GM10847 (cell line): ENCODE data around the gene SRSF2.

Experiments
- POLR2A ChIP-seq: IDR thresholded peaks from 2 replicates; pipeline ENCODE4 v1.6.1; 2011; ENCODE audit not compliant: insufficient read length; ENCODE audit errors: extremely low read depth

The SRSF2 gene

DNA sequence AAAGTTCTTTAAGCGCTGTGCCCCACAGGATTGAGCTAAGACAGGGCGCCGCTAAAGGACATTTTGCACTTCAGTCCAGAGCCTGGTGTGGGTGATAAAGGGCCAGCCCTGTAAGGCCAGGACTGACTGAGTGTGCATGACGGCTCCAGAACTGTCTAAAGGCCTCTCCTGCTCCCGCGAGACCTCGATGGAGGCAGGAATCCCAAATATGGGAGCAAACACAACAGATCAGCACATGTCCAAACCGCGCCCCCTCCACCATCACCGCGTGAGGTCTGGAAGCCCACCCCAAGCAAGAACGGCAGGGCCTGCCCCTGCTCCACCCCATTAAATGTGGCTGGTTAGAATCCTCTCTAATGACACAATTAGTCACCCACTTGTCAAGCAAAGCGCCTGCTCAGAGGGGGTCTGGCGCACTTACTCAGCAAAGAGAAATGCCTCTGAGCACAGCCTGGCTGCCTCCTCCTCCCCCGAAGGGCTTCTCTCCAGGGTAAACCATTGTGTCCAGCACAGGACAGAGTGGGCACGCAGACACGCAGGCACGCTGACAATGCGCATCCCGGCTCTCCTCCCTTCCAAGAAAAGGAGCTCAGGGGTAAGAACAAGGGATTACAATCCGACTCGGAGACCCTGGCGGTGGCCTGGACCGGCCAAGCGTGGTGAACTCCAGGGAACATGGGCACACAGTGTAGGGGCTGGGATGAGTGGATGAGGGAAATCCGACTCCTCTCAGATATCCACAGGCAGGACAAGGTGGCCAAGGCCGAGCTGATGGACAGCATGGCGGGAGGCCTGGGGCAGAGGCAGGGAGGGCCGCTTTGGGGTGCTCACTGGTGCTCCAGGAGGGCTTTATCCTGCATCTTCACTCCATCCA lies 27.8 kb downstream of the SRSF2 start:
- TF ChIP-seq POLR2A: no peak

GRCh38 chr17:76707985-76708807 lies 28.9 kb downstream of the SRSF2 start:
- no peak for TF ChIP-seq POLR2A

GRCh38 chr17:76706817-76707216 lies 30.3 kb downstream of the SRSF2 start:
- no peak for TF ChIP-seq POLR2A

GRCh38 chr17:76704805-76705204 lies 32.3 kb downstream of the SRSF2 start:
- no peak for TF ChIP-seq POLR2A

DNA sequence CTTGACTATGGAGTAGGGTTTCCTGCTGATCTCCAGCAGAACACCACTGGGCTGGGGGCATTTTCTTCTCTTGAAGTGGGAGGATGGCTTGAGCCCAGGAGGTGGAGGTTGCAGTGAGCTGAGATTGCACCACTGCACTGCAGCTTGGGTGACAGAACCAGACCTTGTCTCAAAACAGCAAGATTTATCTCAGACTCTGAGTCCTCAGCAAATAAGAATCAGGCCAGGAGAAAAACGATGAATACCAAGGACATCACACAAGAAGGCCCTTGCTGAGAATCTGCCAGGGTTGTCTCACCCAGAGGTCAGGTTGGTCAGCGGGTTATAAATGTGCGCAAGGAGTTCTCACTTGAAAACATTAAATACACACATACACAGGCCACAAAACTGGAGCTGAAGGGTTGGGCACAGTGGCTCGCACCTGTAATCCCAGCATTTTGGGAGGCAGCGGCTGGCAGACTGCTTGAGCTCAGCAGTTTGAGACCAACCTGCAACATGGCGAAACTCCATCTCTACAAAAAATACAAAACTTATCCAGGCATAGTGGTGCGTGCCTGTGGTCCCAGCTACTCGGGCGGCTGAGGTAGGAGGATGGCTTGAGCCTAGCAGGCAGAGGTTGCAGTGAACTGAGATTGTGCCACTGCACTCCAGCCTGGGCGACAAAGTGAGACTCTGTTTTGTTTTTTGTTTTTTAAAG lies 34.0 kb downstream of the SRSF2 start:
- no peak for TF ChIP-seq POLR2A

- TF ChIP-seq POLR2A: no peak
These were observed 35.1 kb downstream of the SRSF2 start for GRCh38 chr17:76702076-76702475.

DNA sequence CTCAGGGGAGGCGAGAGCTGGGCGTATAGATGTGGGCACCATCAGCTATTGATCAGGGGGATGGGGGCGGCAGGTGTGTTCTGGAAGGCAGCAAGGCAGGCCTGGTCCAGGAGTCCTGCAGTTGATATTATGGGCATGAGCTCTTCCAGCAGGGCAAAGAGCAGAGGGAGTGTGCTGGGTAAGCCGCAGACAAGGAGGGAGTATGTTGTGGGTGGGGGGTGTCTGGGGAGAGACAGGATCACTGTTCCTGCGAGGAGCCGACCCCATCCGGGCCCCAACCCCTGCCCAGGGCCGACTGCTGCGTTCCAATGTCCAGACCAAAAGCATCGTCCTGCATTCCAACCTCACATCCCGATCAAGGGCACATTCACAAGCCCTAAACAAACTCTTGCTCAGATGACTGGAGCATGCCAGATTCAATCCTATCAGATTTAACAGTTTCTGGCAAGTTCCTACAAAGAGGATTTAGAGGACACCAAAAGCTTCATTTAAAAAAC lies 35.6 kb downstream of the SRSF2 start:
- no peak for TF ChIP-seq POLR2A

DNA sequence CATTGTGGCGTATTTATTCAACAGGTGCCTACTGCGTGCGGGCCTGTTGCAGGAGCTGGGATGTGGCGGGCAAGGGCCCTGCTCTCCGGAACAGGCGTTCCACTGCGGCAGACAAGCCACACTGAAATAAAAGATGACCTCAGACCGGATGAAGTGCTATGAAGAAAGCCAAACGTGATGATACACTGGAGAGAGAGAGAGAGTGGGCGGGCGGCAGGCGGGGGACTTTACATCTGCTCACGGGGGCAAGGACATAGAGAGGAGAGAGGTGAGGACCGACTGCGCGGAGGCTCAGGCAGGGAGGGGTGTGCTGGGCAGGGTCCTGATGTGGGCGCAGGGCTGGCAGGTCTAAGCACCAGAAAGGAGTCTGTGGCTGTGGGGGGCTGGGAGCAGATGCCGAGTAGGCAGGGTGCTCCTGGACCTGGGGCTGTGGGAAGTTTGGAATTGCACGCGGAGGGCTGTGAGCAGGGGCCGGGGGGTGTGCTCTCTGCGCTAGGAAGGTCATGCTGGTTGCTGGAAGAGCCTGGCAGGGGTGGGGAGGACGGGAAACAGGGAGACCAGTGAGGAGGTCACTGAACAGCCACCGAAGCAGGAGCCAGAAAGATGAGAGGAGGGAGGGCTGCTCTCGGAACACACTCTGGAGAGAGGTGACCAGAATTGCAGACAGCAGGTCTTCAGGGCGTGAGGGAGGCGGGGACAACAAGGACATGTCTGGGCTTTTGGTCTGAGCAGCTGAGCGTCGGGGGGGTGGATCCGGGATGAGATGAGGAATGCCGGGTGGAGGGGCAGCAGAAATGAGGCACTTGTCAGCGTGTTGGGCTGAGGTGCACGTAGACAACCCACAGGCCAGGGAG lies 36.3 kb downstream of the SRSF2 start:
- no peak for TF ChIP-seq POLR2A

GRCh38 chr17:76700270-76700616 lies 36.9 kb downstream of the SRSF2 start:
- TF ChIP-seq POLR2A: no peak

DNA sequence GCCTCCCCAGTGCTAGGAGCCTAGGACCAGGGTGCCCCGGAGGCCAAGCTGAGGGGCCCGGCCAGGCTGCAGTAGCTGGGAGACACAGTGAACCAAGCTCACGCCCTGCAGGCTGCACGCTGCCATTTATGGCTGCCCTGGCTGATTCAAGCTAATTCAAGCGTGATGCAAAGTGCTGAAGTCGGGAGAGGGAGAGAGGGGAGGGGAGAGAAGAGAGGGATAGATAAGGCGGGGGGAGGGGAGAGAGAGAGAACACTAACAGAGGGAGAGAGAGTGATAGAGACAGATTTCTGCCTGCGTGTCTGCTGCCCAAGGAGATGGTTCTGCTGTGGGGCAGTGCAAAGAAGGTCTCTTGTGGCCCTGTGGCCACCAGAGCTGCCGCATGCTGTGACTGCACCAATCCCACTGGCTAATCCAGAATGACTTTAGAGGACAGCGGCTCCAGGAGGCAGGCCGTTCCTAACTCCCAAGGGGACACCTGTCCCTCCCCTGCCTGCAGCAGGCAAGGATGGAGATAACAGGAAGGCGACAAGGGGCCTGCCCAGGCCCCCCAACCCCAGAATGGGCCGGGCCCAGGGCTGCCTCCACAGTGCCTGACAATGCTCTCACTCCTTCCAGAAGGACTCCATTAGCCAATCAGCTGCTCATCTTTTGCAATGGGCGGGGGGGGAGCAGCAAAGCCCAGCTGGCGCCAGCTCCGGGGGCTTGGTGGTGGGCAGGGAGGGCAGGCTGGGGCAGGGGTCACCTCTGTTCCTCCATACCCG lies 39.2 kb downstream of the SRSF2 start:
- TF ChIP-seq POLR2A: no peak

GRCh38 chr17:76696763-76697701 lies 40.1 kb downstream of the SRSF2 start:
- TF ChIP-seq POLR2A: no peak

- TF ChIP-seq POLR2A: no peak
These were observed 41.9 kb downstream of the SRSF2 start for GRCh38 chr17:76695059-76695831.
